ENCODE data around the gene DPY30. TPM values are rescaled to one million over a fixed set of nuclear protein-coding genes. Genes with fewer than 3 reads are reported as not detected.

Gene DPY30
- polyA plus RNA-seq, 1 donor (not counting 4 experiments of a cell fraction or from before 2014, with no cell fraction given) = 117 TPM

GRCh38 chr2:32064021-32064601, 24.5 kb upstream of the DPY30 start:
- DNase-seq (ENCODE audit: low read depth, low spot score) = no peak
- dilution Hi-C loops (cut with MboI; ENCODE audit: extremely low pct_ligation_motif_present, low sequenced_read_pairs) = no loop called here

GRCh38 chr2:32063310-32064020, 23.9 kb upstream of the DPY30 start, which contains the start of gene SPAST:
Gene SPAST (plus strand): TSS chr2:32063556. CDS start chr2:32063832, 276 bp downstream.
- no peaks in the 10 kb centered on the region for H3K9me1 ChIP-seq (ENCODE audit: control insufficient read depth, extremely low read depth, insufficient read depth, low read length)
- TF ChIP-seq, protein P1, sequence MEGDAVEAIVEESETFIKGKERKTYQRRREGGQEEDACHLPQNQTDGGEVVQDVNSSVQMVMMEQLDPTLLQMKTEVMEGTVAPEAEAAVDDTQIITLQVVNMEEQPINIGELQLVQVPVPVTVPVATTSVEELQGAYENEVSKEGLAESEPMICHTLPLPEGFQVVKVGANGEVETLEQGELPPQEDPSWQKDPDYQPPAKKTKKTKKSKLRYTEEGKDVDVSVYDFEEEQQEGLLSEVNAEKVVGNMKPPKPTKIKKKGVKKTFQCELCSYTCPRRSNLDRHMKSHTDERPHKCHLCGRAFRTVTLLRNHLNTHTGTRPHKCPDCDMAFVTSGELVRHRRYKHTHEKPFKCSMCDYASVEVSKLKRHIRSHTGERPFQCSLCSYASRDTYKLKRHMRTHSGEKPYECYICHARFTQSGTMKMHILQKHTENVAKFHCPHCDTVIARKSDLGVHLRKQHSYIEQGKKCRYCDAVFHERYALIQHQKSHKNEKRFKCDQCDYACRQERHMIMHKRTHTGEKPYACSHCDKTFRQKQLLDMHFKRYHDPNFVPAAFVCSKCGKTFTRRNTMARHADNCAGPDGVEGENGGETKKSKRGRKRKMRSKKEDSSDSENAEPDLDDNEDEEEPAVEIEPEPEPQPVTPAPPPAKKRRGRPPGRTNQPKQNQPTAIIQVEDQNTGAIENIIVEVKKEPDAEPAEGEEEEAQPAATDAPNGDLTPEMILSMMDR (optimal IDR thresholded peaks at IDR 0.05 in 1 of 3, IDR thresholded peaks at IDR 0.05 in 1 of 3, conservative IDR thresholded peaks at IDR 0.05 in 1 of 3; ENCODE audit: extremely low read depth in 1 of 3, insufficient read depth in 2 of 3, low read length in 3 of 3) = peak; percentile 9 to 68 (median 24)
- no peak for TF ChIP-seq EZH2 (IDR thresholded peaks at IDR 0.05; ENCODE audit: low read length)
- H4K20me1 ChIP-seq (ENCODE audit: control insufficient read depth, extremely low read depth, insufficient read depth, low read length) = no peaks in the 10 kb centered on the region
- DNase-seq (ENCODE audit: low read depth, low spot score) = peak; percentile 58
- peaks cover 4% of the 10 kb centered on the region for H3K79me2 ChIP-seq (ENCODE audit: control insufficient read depth, insufficient read depth, low read length)
- H3K9me3 ChIP-seq (ENCODE audit: control insufficient read depth, low read depth, low read length) = no peaks in the 10 kb centered on the region
- H3K9ac ChIP-seq (ENCODE audit: control insufficient read depth, extremely low read depth, insufficient read depth, low read length) = peak within 1 kb of the TSS; percentile 82
- H3K27me3 ChIP-seq (ENCODE audit: control insufficient read depth, extremely low read depth, insufficient read depth, low read length) = no peaks in the 10 kb centered on the region
- dilution Hi-C loops (cut with MboI; ENCODE audit: extremely low pct_ligation_motif_present, low sequenced_read_pairs) = no loop called here
- H2AFZ ChIP-seq (ENCODE audit: control insufficient read depth, low read length) = peak within 1 kb of the TSS; percentile 99
- peak within 1 kb of the TSS; percentile 84 for H3K27ac ChIP-seq (ENCODE audit: control insufficient read depth, insufficient read depth, low read length)
- peaks cover 14% of the 10 kb centered on the region for H3K4me1 ChIP-seq (ENCODE audit: control insufficient read depth, extremely low read depth, insufficient read depth, low read length)
- FAIRE-seq = no peak
- no peaks in the 10 kb centered on the region for H3K36me3 ChIP-seq (ENCODE audit: control insufficient read depth in 2 of 2, extremely low read depth in 1 of 2, insufficient read depth in 2 of 2, low read length in 2 of 2)
- peak within 1 kb of the TSS; percentile 93 for H3K4me2 ChIP-seq (ENCODE audit: control insufficient read depth, extremely low read depth, insufficient read depth, low read depth, low read length)
- H3K4me3 ChIP-seq (ENCODE audit: control insufficient read depth in 2 of 3, extremely low read depth in 1 of 3, insufficient read depth in 2 of 3, low read depth in 1 of 3, low read length in 3 of 3) = peak within 1 kb of the TSS; percentile 79 to 94 (median 93)

More at GRCh38 chr2:32064021-32064601, 24.5 kb upstream of the DPY30 start:
- H3K9me3 ChIP-seq (ENCODE audit: control insufficient read depth, low read depth, low read length) = no peaks in the 10 kb centered on the region
- H3K27me3 ChIP-seq (ENCODE audit: control insufficient read depth, extremely low read depth, insufficient read depth, low read length) = no peaks in the 10 kb centered on the region
- FAIRE-seq = no peak
- no peaks in the 10 kb centered on the region for H3K36me3 ChIP-seq (ENCODE audit: control insufficient read depth in 2 of 2, extremely low read depth in 1 of 2, insufficient read depth in 2 of 2, low read length in 2 of 2)
- H3K9ac ChIP-seq (ENCODE audit: control insufficient read depth, extremely low read depth, insufficient read depth, low read length) = peak overlapping the region; percentile 82
- peak overlapping the region; percentile 79 to 94 (median 93) for H3K4me3 ChIP-seq (ENCODE audit: control insufficient read depth in 2 of 3, extremely low read depth in 1 of 3, insufficient read depth in 2 of 3, low read depth in 1 of 3, low read length in 3 of 3)
- peaks cover 14% of the 10 kb centered on the region for H3K4me1 ChIP-seq (ENCODE audit: control insufficient read depth, extremely low read depth, insufficient read depth, low read length)
- peaks cover 4% of the 10 kb centered on the region for H3K79me2 ChIP-seq (ENCODE audit: control insufficient read depth, insufficient read depth, low read length)
- H4K20me1 ChIP-seq (ENCODE audit: control insufficient read depth, extremely low read depth, insufficient read depth, low read length) = no peaks in the 10 kb centered on the region
- no peak for TF ChIP-seq EZH2 (IDR thresholded peaks at IDR 0.05; ENCODE audit: low read length)
- TF ChIP-seq, protein P1 (optimal IDR thresholded peaks at IDR 0.05 in 1 of 3, IDR thresholded peaks at IDR 0.05 in 1 of 3, conservative IDR thresholded peaks at IDR 0.05 in 1 of 3; ENCODE audit: extremely low read depth in 1 of 3, insufficient read depth in 2 of 3, low read length in 3 of 3) = no peak
- peak overlapping the region; percentile 41 for H3K27ac ChIP-seq (ENCODE audit: control insufficient read depth, insufficient read depth, low read length)
- peak overlapping the region; percentile 87 for H2AFZ ChIP-seq (ENCODE audit: control insufficient read depth, low read length)
- peak overlapping the region; percentile 92 for H3K4me2 ChIP-seq (ENCODE audit: control insufficient read depth, extremely low read depth, insufficient read depth, low read depth, low read length)
- H3K9me1 ChIP-seq (ENCODE audit: control insufficient read depth, extremely low read depth, insufficient read depth, low read length) = no peaks in the 10 kb centered on the region
